Measurements from ENCODE around the gene SOWAHC. TPM values are rescaled to one million over a fixed set of nuclear protein-coding genes. Genes with fewer than 3 reads are reported as not detected.

Gene SOWAHC
- total and polyA plus RNA-seq, 4 donors, result 5.6 to 15.0 (median 9.9) TPM

GRCh38 chr2:109647636-109648035 lies 33.5 kb downstream of the SOWAHC start:
- H3K9me3 ChIP-seq (ENCODE audit: control insufficient read depth, low read length), result no peaks in the 10 kb centered on the region
- peak; percentile 56 for ATAC-seq (ENCODE audit: low FRiP score)
- DNase-seq, result peak; percentile 81 to 84
- WGBS, 2 donors, result 21 to 23% methylated on average over 7 of the region's 7 CpGs
- intact Hi-C loops (cut with DNase I), result loop anchor here (2.0 to 5.0 kb wide), 3 partner anchors 33 to 50 kb away; partner anchors contain the start of gene SOWAHC (in 1 of the 2)
- no peaks in the 10 kb centered on the region for H3K4me1 ChIP-seq (ENCODE audit: control insufficient read depth in 1 of 2, insufficient read depth in 2 of 2, low read length in 2 of 2)
- H3K4me3 ChIP-seq (ENCODE audit: low read length in 2 of 2), result no peak overlapping the region
- no peaks in the 10 kb centered on the region for H3K36me3 ChIP-seq (ENCODE audit: control insufficient read depth in 1 of 2, insufficient read depth in 2 of 2, low read length in 1 of 2)
- H3K27me3 ChIP-seq (ENCODE audit: control insufficient read depth in 1 of 2, insufficient read depth in 2 of 2, low read length in 1 of 2), result no peaks in the 10 kb centered on the region
- H3K27ac ChIP-seq (ENCODE audit: low read depth in 1 of 2, low read length in 2 of 2), result peak overlapping the region in 1 of 2 donors; percentile 79

GRCh38 chr2:109648041-109648527 lies 33.9 kb downstream of the SOWAHC start:
- H3K36me3 ChIP-seq (ENCODE audit: control insufficient read depth in 1 of 2, insufficient read depth in 2 of 2, low read length in 1 of 2), result no peaks in the 10 kb centered on the region
- H3K4me3 ChIP-seq (ENCODE audit: low read length in 2 of 2), result no peak overlapping the region
- H3K27me3 ChIP-seq (ENCODE audit: control insufficient read depth in 1 of 2, insufficient read depth in 2 of 2, low read length in 1 of 2), result no peaks in the 10 kb centered on the region
- H3K4me1 ChIP-seq (ENCODE audit: control insufficient read depth in 1 of 2, insufficient read depth in 2 of 2, low read length in 2 of 2), result no peaks in the 10 kb centered on the region
- ATAC-seq (ENCODE audit: low FRiP score), result peak; percentile 60
- intact Hi-C loops (cut with DNase I), result loop anchor here in 1 of 2 donors (5.0 kb wide), 1 partner anchor 49 kb away; no protein-coding TSS in a partner anchor
- whole genome bisulfite sequencing, 2 donors, result 11 to 13% methylated on average over 8 of the region's 8 CpGs
- H3K27ac ChIP-seq (ENCODE audit: low read depth in 1 of 2, low read length in 2 of 2), result peak overlapping the region in 1 of 2 donors; percentile 79
- peak; percentile 71 to 82 for DNase-seq
- no peaks in the 10 kb centered on the region for H3K9me3 ChIP-seq (ENCODE audit: control insufficient read depth, low read length)

GRCh38 chr2:109649736-109650695 lies 35.9 kb downstream of the SOWAHC start:
- 72 to 82% methylated on average over 14 of the region's 14 CpGs for WGBS, 2 donors

GRCh38 chr2:109654326-109655050 lies 40.3 kb downstream of the SOWAHC start:
- no peaks in the 10 kb centered on the region for H3K4me1 ChIP-seq (ENCODE audit: control insufficient read depth in 1 of 2, insufficient read depth in 2 of 2, low read length in 2 of 2)
- H3K27me3 ChIP-seq (ENCODE audit: control insufficient read depth in 1 of 2, insufficient read depth in 2 of 2, low read length in 1 of 2), result no peaks in the 10 kb centered on the region
- WGBS, 2 donors, result 95% methylated on average over 8 of the region's 8 CpGs
- H3K4me3 ChIP-seq (ENCODE audit: low read length in 2 of 2), result no peak overlapping the region
- intact Hi-C loops (cut with DNase I), result no loop called here
- no peaks in the 10 kb centered on the region for H3K36me3 ChIP-seq (ENCODE audit: control insufficient read depth in 1 of 2, insufficient read depth in 2 of 2, low read length in 1 of 2)
- no peaks in the 10 kb centered on the region for H3K9me3 ChIP-seq (ENCODE audit: control insufficient read depth, low read length)
- no peak for ATAC-seq (ENCODE audit: low FRiP score)
- no peak overlapping the region for H3K27ac ChIP-seq (ENCODE audit: low read depth in 1 of 2, low read length in 2 of 2)
- no peak for DNase-seq

More at GRCh38 chr2:109649736-109650695, 35.9 kb downstream of the SOWAHC start:
- no peaks in the 10 kb centered on the region for H3K9me3 ChIP-seq (ENCODE audit: control insufficient read depth, low read length)
- no peak overlapping the region for H3K4me3 ChIP-seq (ENCODE audit: low read length in 2 of 2)
- ATAC-seq (ENCODE audit: low FRiP score), result no peak
- no peak overlapping the region for H3K27ac ChIP-seq (ENCODE audit: low read depth in 1 of 2, low read length in 2 of 2)
- no peak for DNase-seq
- intact Hi-C loops (cut with DNase I), result loop anchor here in 1 of 2 donors (5.0 kb wide), 1 partner anchor 47 kb away; no protein-coding TSS in a partner anchor
- H3K36me3 ChIP-seq (ENCODE audit: control insufficient read depth in 1 of 2, insufficient read depth in 2 of 2, low read length in 1 of 2), result no peaks in the 10 kb centered on the region
- H3K27me3 ChIP-seq (ENCODE audit: control insufficient read depth in 1 of 2, insufficient read depth in 2 of 2, low read length in 1 of 2), result no peaks in the 10 kb centered on the region
- H3K4me1 ChIP-seq (ENCODE audit: control insufficient read depth in 1 of 2, insufficient read depth in 2 of 2, low read length in 2 of 2), result no peaks in the 10 kb centered on the region

GRCh38 chr2:109655287-109655686 lies 41.1 kb downstream of the SOWAHC start:
- Histone ChIP-seq H3K27me3 (ENCODE audit: control insufficient read depth in 1 of 2, insufficient read depth in 2 of 2, low read length in 1 of 2) (no peaks in the 10 kb centered on the region), H3K4me1 (ENCODE audit: control insufficient read depth in 1 of 2, insufficient read depth in 2 of 2, low read length in 2 of 2) (no peaks in the 10 kb centered on the region), H3K27ac (ENCODE audit: low read depth in 1 of 2, low read length in 2 of 2) (no peak overlapping the region), H3K9me3 (ENCODE audit: control insufficient read depth, low read length) (no peaks in the 10 kb centered on the region), H3K36me3 (ENCODE audit: control insufficient read depth in 1 of 2, insufficient read depth in 2 of 2, low read length in 1 of 2) (no peaks in the 10 kb centered on the region), H3K4me3 (ENCODE audit: low read length in 2 of 2) (no peak overlapping the region)
- intact Hi-C loops (cut with DNase I), result no loop called here
- whole genome bisulfite sequencing, 2 donors, result 79 to 91% methylated on average over 3 of the region's 3 CpGs
- ATAC-seq (ENCODE audit: low FRiP score) (no peak), DNase-seq (no peak)

- DNase-seq (no peak), ATAC-seq (ENCODE audit: low FRiP score) (no peak)
- H3K36me3 ChIP-seq (ENCODE audit: control insufficient read depth in 1 of 2, insufficient read depth in 2 of 2, low read length in 1 of 2), result no peaks in the 10 kb centered on the region
- no peaks in the 10 kb centered on the region for H3K4me1 ChIP-seq (ENCODE audit: control insufficient read depth in 1 of 2, insufficient read depth in 2 of 2, low read length in 2 of 2)
- no peak overlapping the region for H3K27ac ChIP-seq (ENCODE audit: low read depth in 1 of 2, low read length in 2 of 2)
- H3K27me3 ChIP-seq (ENCODE audit: control insufficient read depth in 1 of 2, insufficient read depth in 2 of 2, low read length in 1 of 2), result no peaks in the 10 kb centered on the region
- no peaks in the 10 kb centered on the region for H3K9me3 ChIP-seq (ENCODE audit: control insufficient read depth, low read length)
- no peak overlapping the region for H3K4me3 ChIP-seq (ENCODE audit: low read length in 2 of 2)
- WGBS, 2 donors, result 77 to 79% methylated on average over 9 of the region's 9 CpGs
- intact Hi-C loops (cut with DNase I), result no loop called here
Measured at GRCh38 chr2:109659396-109660045, 45.4 kb downstream of the SOWAHC start.

- no peaks in the 10 kb centered on the region for H3K27me3 ChIP-seq (ENCODE audit: control insufficient read depth in 1 of 2, insufficient read depth in 2 of 2, low read length in 1 of 2)
- H3K9me3 ChIP-seq (ENCODE audit: control insufficient read depth, low read length), result no peaks in the 10 kb centered on the region
- intact Hi-C loops (cut with DNase I), result no loop called here
- WGBS, 2 donors, result 71 to 82% methylated on average over 3 of the region's 3 CpGs
- ATAC-seq (ENCODE audit: low FRiP score), result no peak
- no peaks in the 10 kb centered on the region for H3K4me1 ChIP-seq (ENCODE audit: control insufficient read depth in 1 of 2, insufficient read depth in 2 of 2, low read length in 2 of 2)
- no peak overlapping the region for H3K27ac ChIP-seq (ENCODE audit: low read depth in 1 of 2, low read length in 2 of 2)
- H3K4me3 ChIP-seq (ENCODE audit: low read length in 2 of 2), result no peak overlapping the region
- no peak for DNase-seq
- no peaks in the 10 kb centered on the region for H3K36me3 ChIP-seq (ENCODE audit: control insufficient read depth in 1 of 2, insufficient read depth in 2 of 2, low read length in 1 of 2)
Measured at GRCh38 chr2:109660046-109660860, 46.1 kb downstream of the SOWAHC start.

- ATAC-seq (ENCODE audit: low FRiP score) (no peak), DNase-seq (no peak)
- Histone ChIP-seq H3K36me3 (ENCODE audit: control insufficient read depth in 1 of 2, insufficient read depth in 2 of 2, low read length in 1 of 2) (no peaks in the 10 kb centered on the region), H3K4me1 (ENCODE audit: control insufficient read depth in 1 of 2, insufficient read depth in 2 of 2, low read length in 2 of 2) (no peaks in the 10 kb centered on the region), H3K9me3 (ENCODE audit: control insufficient read depth, low read length) (no peaks in the 10 kb centered on the region), H3K27ac (ENCODE audit: low read depth in 1 of 2, low read length in 2 of 2) (no peak overlapping the region), H3K4me3 (ENCODE audit: low read length in 2 of 2) (no peak overlapping the region), H3K27me3 (ENCODE audit: control insufficient read depth in 1 of 2, insufficient read depth in 2 of 2, low read length in 1 of 2) (no peaks in the 10 kb centered on the region)
- intact Hi-C loops (cut with DNase I), result no loop called here
Measured at GRCh38 chr2:109662889-109663288, 48.7 kb downstream of the SOWAHC start.
